GM12872 (cell line): Measurements from ENCODE around the gene PDS5A.

Experiments used
- CTCF ChIP-seq: IDR thresholded peaks from 3 replicates; pipeline ENCODE4 v1.5.1; 2011; ENCODE audit warnings: low read depth, mild to moderate bottlenecking, low read length, moderate library complexity; ENCODE audit not compliant: insufficient read depth

PDS5A gene

DNA sequence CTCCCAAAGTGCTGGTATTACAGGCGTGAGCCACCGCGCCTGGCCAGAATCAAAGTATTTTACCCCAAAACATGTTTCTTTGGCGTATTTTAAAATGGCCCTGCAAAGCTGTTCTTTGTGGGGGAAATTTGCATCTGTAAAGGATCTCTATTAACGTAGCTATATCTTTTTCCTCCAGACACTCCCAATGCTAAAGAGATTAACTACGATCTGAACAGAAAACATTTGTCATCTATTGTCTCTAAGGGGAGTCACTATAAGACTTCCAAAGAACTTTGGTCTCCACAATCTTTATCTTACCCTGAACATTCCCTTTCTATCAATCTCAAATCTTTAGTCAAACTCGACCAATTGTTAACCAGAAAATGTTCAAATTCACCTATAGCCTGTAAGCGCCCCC, 19.1 kb upstream of the PDS5A start:
- TF ChIP-seq CTCF, result no peak

DNA sequence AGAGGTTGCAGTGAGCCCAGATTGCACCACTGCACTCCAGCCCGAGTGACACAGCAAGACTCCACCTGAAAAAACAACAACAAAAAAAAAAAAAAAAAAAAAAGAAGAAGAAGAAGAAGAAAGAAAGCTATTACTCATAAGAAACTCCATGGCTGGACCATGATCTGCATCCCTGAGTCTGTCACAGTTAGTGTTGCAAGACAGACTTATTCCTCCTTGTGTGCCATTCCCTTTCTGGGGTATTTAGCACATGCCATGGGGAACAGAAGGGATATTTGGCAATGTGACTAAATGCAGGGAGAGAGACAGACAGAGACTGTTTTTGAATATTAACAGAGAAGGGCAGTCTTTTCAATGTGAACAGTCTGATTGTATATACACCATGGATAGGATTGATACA, 16.7 kb upstream of the PDS5A start:
- no peak for TF ChIP-seq CTCF

DNA sequence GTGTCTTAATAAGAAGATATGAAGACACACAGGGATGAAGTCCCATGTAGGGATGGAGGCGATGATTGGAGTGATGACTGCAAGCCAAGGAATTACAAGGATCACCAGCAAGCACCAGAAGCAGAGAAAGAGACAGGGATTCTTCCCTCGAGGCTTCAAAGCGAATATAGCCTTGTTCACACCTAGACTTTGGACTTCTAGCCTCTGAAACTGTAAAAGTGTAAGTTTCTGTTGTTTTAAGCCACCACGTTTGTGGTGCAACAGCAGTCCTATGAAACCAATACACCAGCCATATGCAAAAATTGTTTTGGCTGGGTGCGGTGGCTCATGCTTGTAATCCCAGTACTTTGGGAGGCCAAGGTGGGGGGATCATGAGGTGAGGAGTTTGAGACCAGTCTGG, 9.8 kb upstream of the PDS5A start:
- no peak for TF ChIP-seq CTCF

- TF ChIP-seq CTCF, result no peak
Measured at GRCh38 chr4:39978904-39979303, 1.2 kb upstream of the PDS5A start.

- no peak for TF ChIP-seq CTCF
Measured at GRCh38 chr4:39978378-39978775, 666 bp upstream of the PDS5A start.

DNA sequence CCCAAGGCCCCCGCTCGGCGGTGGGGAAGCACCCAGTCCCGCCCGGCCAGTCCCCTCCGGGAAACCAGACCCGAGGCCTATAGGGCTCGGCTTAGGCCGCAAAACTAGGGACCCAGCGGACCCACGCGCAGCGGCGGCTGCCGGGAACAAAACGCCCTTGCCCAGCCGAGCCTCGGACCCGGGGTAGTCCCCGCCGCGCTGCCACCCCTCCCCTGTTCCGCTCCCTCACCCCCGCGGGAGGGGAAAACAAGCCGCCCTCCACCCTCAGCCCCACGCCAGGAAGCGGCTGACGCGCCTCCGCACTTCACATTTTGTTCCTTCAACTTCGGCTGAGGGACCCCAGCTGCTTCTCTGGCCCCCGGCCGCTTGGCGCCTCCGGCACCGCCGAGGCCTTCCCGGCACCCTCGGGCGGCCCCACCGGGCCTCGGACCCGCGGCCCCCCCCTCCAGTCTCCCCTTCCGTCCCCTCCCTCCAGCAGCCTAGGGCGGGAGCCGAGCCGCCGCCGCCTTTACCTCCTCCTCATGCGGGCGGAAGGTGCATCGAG, 694 bp downstream of the PDS5A start:
- TF ChIP-seq CTCF, result no peak

- peak; percentile 97 for TF ChIP-seq CTCF
Measured at GRCh38 chr4:39976141-39976944, 1.4 kb downstream of the PDS5A start.
